NCI-H1417 treated with DMSO at 0.1 percent for 48 hours (cell line): Measurements from ENCODE around the gene PIP5K1C.
"Not testable (repeated sequence)": the region's sequence is repeated elsewhere in the genome, so short reads cannot be mapped to it uniquely, and the experiment has no call there.

Experiments used
- DNase-seq: peaks from one replicate; lab custom pipeline; 2025; lab: John Stamatoyannopoulos, UW

Gene PIP5K1C

DNA sequence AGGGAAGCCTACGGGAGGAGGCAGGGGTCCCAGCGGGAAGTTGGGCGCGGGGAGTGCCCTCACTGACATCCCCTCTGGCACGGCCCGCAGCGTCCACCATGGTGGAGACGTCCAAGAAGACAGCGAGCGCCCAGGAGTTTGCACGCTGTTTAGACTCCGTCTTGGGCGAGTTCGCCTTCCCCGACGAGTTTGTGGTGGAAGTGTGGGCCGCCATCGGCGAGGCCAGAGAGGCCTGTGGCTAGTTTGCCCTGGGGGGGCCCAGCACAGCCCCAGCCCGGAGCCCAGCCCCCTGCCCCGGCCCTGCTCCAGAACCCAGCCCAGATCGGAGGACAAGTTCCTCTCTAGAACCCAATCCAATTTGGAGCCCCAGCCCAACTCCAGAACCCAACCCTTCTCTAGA lies 110.3 kb downstream of the PIP5K1C start:
- no peak for DNase-seq

DNA sequence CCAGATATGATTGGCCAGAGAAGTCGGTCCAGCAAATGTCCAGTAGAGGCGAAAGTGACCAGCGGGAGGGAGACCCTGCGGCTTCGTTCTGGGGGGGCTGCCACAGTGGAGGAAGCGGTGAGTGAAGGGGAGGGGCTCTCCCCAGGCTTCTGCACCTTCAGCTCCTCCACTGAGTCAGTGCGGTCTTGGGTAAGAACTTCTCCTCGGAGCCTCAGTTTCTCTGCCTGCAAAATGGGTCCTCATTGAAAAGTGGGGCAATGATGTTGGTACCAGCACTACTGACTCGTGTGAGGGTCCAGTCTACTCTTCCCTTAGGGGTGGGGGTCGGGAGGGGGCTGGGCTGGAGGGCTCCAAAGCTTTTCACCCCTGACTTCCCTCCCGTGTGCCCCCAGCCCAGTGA lies 110.8 kb downstream of the PIP5K1C start:
- no peak for DNase-seq

DNA sequence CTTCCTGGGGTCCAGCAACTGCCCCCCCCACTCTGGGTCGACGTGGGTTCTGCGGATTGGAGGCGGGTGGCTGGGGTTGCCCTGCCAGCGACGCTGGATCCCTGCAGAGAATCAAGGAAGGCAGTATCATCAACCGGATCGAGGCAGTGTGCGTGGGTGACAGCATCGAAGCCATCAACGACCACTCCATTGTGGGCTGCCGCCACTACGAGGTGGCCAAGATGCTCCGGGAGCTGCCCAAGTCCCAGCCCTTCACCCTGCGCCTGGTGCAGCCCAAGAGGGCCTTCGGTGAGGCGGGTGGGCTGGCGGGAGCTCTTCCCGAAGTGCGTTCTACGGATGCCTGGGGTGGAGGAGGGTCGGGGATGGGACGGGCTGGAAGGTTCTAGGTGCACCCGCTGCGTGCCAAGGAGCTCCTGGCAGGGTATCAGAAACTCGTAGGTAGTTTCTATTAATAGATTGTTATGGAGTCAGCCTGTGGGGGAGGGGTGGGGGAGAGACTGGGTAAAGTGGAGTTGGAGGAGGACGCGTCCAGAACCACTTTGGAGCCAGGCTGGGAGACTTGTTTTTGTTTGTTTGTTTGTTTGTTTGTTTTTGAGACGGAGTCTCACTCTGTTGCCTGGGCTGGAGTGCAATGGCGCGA lies 113.4 kb downstream of the PIP5K1C start:
- no peak for DNase-seq

DNA sequence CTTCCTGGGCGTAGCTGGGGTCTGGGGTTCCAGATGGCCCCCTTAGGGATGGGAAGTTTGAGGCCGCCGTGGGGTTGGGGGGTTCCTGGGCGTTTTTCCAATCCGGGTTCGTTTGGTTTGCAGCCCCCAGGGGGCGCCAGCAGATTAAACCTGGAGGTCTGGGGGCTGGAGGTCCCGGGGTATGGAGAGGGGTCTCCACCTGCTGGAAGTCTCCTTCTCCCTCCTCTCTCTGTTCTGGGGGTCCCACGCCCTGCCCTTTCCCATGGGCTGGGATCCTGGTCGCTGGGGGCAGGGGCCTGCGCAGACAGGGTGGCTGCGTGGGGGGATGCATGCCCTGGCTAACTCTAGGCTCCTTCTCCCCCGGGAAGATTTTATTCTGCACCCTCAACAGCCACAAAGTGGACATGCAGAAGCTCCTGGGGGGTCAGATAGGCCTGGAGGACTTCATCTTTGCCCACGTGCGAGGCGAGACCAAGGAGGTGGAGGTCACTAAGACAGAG lies 114.1 kb downstream of the PIP5K1C start:
- DNase-seq, result no peak

DNA sequence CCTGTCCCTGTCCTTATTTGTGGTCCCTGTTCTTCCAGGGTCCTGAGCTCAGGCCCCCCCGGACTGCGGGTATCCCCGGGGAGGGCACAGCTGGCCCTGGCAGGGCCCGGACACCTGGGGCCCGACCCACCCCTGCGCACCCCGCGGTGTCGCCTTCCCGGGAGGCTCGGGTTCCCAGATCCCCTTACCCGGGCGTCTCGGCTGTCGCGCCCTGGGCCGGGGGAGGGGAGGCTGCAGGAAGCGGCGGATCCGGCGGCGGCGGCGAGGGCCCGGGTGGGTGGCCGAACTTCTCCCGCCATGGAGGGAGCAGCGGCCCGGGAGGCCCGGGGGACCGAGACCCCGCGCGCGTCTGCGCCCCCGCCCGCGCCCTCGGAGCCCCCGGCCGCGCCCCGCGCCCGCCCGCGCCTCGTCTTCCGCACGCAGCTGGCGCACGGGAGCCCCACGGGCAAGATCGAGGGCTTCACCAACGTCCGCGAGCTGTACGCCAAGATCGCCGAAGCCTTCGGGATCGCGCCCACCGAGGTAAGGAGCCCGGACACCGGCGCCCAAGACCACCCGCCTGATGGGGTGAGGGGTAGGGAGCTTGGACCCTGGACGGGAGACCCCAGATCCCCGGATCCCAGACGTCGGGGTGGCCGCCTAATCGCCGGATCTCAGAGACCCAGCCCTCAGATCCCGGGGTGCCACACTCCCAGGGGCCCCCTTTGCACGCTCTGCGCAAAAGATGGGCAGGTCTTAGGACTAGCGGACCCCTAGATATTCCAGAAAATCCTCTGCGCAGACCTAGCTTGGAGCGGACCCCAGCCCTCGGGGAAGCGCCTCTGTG lies 114.8 kb downstream of the PIP5K1C start, which contains the start of gene GIPC3:
Gene GIPC3, plus strand, starts transcription at position 178 of the 826 bp plus-strand sequence. Its CDS starts 120 bp downstream, at position 298.
- no peak for DNase-seq

DNA sequence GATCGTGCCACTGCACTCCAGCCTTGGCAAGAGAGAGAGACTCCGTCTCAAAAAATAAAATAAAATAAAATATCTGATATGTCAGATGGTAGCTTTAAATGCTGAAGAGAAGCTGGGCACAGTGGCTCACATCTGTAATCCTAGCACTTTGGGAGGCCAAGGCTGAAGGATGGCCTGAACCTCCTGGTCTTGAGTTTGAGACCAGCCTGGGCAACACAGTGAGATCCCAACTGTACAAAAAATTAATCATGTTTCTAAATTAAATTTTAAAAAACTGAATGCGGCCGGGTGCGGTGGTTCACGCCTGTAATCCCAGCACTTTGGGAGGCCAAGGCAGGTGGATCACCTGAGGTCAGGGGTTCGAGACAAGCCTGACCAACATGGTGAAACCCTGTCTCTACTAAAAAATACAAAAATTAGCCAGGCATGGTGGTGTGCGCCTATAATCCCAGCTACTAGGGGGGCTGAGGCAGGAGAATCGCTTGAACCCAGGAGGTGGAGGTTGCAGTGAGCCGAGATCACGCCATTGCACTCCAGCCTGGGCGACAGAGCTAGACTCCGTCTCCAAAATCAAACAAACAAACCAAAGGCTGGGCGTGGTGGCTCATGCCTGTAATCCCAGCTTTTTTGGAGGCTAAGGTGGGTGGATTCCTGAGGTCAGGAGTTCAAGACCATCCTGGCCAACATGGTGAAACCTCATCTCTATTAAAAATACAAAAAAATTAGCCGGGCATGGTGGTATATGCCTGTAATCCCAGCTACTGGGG lies 116.0 kb downstream of the PIP5K1C start:
- DNase-seq, result not testable (repeated sequence)

DNA sequence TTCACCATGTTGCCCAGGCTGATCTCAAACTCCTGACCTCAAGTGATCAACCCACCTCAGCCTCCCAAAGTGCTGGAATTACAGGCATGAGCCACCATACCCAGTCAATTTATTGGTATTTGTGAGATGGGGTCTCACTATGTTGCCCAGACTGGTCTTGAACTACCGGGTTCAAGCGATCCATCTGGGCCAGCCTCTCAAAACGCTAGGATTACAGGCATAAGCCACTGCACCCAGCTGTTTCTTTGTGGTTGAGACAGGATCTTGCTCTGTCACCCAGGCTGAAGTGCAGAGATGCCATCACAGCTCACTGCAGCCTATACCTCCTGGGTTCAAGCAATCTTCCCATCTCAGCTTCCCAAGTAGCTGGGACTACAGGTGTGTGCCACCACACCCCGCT lies 118.5 kb downstream of the PIP5K1C start:
- not testable (repeated sequence) for DNase-seq
